ENCODE measurements around the gene SPECC1L.

DNA sequence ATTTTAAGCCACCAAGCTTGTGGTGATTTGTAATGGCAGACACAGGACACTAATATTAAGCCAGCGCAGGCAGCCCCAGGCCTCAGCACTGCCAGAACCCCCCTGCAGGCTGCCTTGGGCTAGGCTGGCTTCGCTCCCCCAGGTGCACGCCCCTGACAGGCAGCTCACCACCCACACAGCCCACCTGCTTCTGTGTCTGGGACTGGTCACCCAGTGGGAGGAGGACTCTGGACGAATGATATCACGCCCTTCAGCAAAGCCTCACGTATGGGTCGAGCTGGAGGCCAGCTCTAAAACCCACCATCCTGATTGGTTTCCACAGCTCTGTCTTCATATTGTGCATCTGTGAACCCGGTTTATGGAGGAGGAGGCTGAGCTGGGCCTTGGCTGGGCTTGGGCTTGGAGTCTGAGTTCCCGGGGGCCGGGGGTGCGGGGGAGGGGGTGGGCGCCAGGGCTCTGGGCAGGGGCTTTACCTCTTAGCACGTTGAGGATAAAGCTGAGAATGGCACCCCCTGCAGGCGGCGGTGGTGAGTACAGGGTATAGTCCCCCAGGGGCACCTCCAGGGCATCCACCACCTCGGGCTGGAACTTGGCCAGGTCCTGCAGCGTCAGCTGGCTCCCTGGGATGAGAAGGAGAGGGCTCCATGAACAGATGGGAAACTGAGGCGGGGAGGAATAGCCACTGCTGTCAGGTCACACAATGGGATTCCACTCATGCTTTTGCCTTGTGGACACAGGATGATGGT is 39.5 kb upstream of the SPECC1L start:
- TF ChIP-seq, protein P1, sequence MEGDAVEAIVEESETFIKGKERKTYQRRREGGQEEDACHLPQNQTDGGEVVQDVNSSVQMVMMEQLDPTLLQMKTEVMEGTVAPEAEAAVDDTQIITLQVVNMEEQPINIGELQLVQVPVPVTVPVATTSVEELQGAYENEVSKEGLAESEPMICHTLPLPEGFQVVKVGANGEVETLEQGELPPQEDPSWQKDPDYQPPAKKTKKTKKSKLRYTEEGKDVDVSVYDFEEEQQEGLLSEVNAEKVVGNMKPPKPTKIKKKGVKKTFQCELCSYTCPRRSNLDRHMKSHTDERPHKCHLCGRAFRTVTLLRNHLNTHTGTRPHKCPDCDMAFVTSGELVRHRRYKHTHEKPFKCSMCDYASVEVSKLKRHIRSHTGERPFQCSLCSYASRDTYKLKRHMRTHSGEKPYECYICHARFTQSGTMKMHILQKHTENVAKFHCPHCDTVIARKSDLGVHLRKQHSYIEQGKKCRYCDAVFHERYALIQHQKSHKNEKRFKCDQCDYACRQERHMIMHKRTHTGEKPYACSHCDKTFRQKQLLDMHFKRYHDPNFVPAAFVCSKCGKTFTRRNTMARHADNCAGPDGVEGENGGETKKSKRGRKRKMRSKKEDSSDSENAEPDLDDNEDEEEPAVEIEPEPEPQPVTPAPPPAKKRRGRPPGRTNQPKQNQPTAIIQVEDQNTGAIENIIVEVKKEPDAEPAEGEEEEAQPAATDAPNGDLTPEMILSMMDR (IDR thresholded peaks at IDR 0.05) = peak in 4 of 7 experiments; percentile 18 to 59 (median 33)
- no peak for TF ChIP-seq POLR2A (IDR thresholded peaks at IDR 0.05)

Data from stomach (tissue), 4 donors.